Endothelial cell of umbilical vein (primary cell): ENCODE measurements around the gene ETFA. TPM values are rescaled to one million over a fixed set of nuclear protein-coding genes. Genes with fewer than 3 reads are reported as not detected.

ENCODE experiments used
- BruUV-seq: library from RNA; stranded (reverse); fragments of 400-500 nt; replicated peaks from 2 replicates; lab custom pipeline; 2021; lab: Mats Ljungman, UMichigan
- CTCF ChIA-PET: fragments of 300-600, 350-600 bp; sonication (Branson Sonifier 250); formaldehyde crosslinking; loops from one replicate; lab custom pipeline; 2021; ENCODE audit warnings: antibody characterized with exemption, inconsistent platforms; lab: Charles Lee
- POLR2A ChIA-PET: fragments of 300-600, 350-600 bp; sonication (Branson Sonifier 250); formaldehyde crosslinking; loops from one replicate; lab custom pipeline; 2021; ENCODE audit warnings: antibody characterized with exemption, inconsistent platforms; lab: Charles Lee
- DNase-seq: peaks from one replicate; pipeline ENCODE4 v3.0.0-alpha.2; 2011; ENCODE audit warnings: low read depth, low spot score
- FAIRE-seq: peaks from 2 replicates; lab custom pipeline; 2011; peaks lifted over from hg19 to GRCh38; lab: Jason Lieb, UNC
- H2AFZ ChIP-seq: 2 replicates; pipeline ENCODE4 v1.6.0; 2012; ENCODE audit warnings: low read depth, low read length, control low read depth, inconsistent platforms
- H3K27ac ChIP-seq: 2 replicates; pipeline ENCODE4 v1.5.1; 2011; ENCODE audit warnings: low read depth, mild to moderate bottlenecking, control low read depth, low read length, moderate library complexity; ENCODE audit not compliant: insufficient read depth
- H3K27me3 ChIP-seq, 2 experiments: 2 replicates each; pipeline versions ENCODE4 v1.6.0 to v1.6.1; 2011; ENCODE audit warnings: low read length in 2 of 2, mixed read lengths in 1 of 2; ENCODE audit not compliant: control insufficient read depth in 2 of 2, insufficient read depth in 2 of 2
- H3K36me3 ChIP-seq, 2 experiments: 2 replicates in 1 of 2; 3 replicates in 1 of 2; pipeline ENCODE4 v1.5.1; 2011; ENCODE audit warnings: low read length in 2 of 2, mild to moderate bottlenecking in 1 of 2, moderate library complexity in 1 of 2; ENCODE audit not compliant: control insufficient read depth in 2 of 2, insufficient read depth in 2 of 2; ENCODE audit errors: extremely low read depth in 1 of 2
- H3K4me1 ChIP-seq: 3 replicates; pipeline ENCODE4 v1.5.1; 2011; ENCODE audit warnings: mild to moderate bottlenecking, low read length; ENCODE audit not compliant: control insufficient read depth, insufficient read depth; ENCODE audit errors: extremely low read depth
- H3K4me2 ChIP-seq: 2 replicates; pipeline ENCODE4 v1.6.1; 2011; ENCODE audit warnings: low read length, control low read depth, mixed read lengths; ENCODE audit not compliant: insufficient read depth
- H3K4me3 ChIP-seq, 3 experiments: fragments of 200-600 bp in 1 of 3; sonication (generic), shearing (Covaris generic) in 1 of 3; replicated peaks in 1 of 3; 2 replicates each; pipeline ENCODE4 v1.5.1; 2011 to 2016; ENCODE audit warnings: control low read depth in 3 of 3, low read length in 3 of 3, mild to moderate bottlenecking in 2 of 3, inconsistent platforms in 1 of 3, low read depth in 1 of 3, moderate library complexity in 1 of 3; ENCODE audit not compliant: insufficient read depth in 1 of 3
- H3K79me2 ChIP-seq: 2 replicates; pipeline ENCODE4 v1.6.0; 2012; ENCODE audit warnings: low read length, inconsistent platforms; ENCODE audit not compliant: control insufficient read depth, insufficient read depth
- H3K9ac ChIP-seq: replicated peaks from 2 replicates; pipeline ENCODE3; 2011; ENCODE audit warnings: low read length, control low read depth; ENCODE audit not compliant: insufficient read depth; ENCODE audit errors: extremely low read depth
- H3K9me1 ChIP-seq: replicated peaks from 3 replicates; pipeline ENCODE4 v1.6.0; 2011; ENCODE audit warnings: mild to moderate bottlenecking, low read length; ENCODE audit not compliant: control insufficient read depth, insufficient read depth; ENCODE audit errors: extremely low read depth
- H3K9me3 ChIP-seq: replicated peaks from 2 replicates; pipeline ENCODE4 v1.5.1; 2012; ENCODE audit warnings: low read length, inconsistent platforms; ENCODE audit not compliant: control insufficient read depth, insufficient read depth
- H4K20me1 ChIP-seq: replicated peaks from 2 replicates; pipeline ENCODE3; 2011; ENCODE audit warnings: mild to moderate bottlenecking, low read length; ENCODE audit not compliant: control insufficient read depth, insufficient read depth; ENCODE audit errors: extremely low read depth
- EZH2 ChIP-seq: IDR thresholded peaks from 2 replicates; pipeline ENCODE4 v1.6.1; 2012; ENCODE audit warnings: borderline replicate concordance, low read depth, mild to moderate bottlenecking, moderate library complexity, low read length, inconsistent platforms; ENCODE audit not compliant: severe bottlenecking
- FOS ChIP-seq: IDR thresholded peaks from 2 replicates; pipeline ENCODE4 v1.6.1; 2011; ENCODE audit warnings: mild to moderate bottlenecking, low read length, moderate library complexity, borderline replicate concordance; ENCODE audit not compliant: insufficient read depth
- GATA2 ChIP-seq: IDR thresholded peaks from 2 replicates; pipeline ENCODE4 v1.7.0; 2011; ENCODE audit warnings: low read depth, mild to moderate bottlenecking, moderate library complexity, mixed read lengths, low read length; ENCODE audit not compliant: insufficient read length, insufficient read depth
- JUN ChIP-seq: IDR thresholded peaks from 2 replicates; pipeline ENCODE4 v1.6.1; 2011; ENCODE audit warnings: borderline replicate concordance, low read depth; ENCODE audit not compliant: insufficient read length, insufficient read depth
- MYC ChIP-seq: IDR thresholded peaks from one replicate; pipeline ENCODE4 v1.6.1; 2011; ENCODE audit warnings: mild to moderate bottlenecking, low read depth, low read length
- POLR2A ChIP-seq: IDR thresholded peaks from 2 replicates; pipeline ENCODE4 v1.6.1; 2012; ENCODE audit warnings: low read depth, mild to moderate bottlenecking, control low read depth, low read length
- POLR2AphosphoS5 ChIP-seq: IDR thresholded peaks from 2 replicates; pipeline ENCODE4 v1.6.1; 2012; ENCODE audit warnings: low read depth, mild to moderate bottlenecking, control low read depth, low read length, moderate library complexity; ENCODE audit not compliant: insufficient read depth
- dilution Hi-C: fragments of 300-500 bp; cut with MboI; formaldehyde crosslinking; loops from one replicate; pipeline ENCODE4 v1.15.0; 2019; ENCODE audit warnings: low sequenced_read_pairs; ENCODE audit not compliant: extremely low pct_ligation_motif_present
- intact Hi-C: fragments of 100-400 bp; cut with micrococcal nuclease; formaldehyde crosslinking; loops from one replicate; pipeline ENCODE4 v1.10.0; 2022
- polyA plus RNA-seq, 4 experiments: library from polyadenylated mRNA; depleted of rRNA in 3 of 4; stranded (reverse) in 3 of 4; unstranded in 1 of 4; fragments of >200 nt; gene quantifications; 2 replicates each; pipeline versions ENCODE4 v1.2.1 to v1.2.3, GENCODE V29; 2011 to 2012; ENCODE audit warnings: missing spikeins in 1 of 4
- total RNA-seq: library from RNA; stranded (reverse); gene quantifications from 2 replicates; pipeline ENCODE4 v1.2.3, GENCODE V29; 2021
- TF ChIP-seq, protein P1 (sequence below): IDR thresholded peaks from 2 replicates; pipeline ENCODE4 v1.6.1; 2011; ENCODE audit not compliant: insufficient read depth, insufficient read length
- TF ChIP-seq, protein P2 (sequence below), 2 donors: IDR thresholded peaks; 1 replicate in 1 of 2; 2 replicates in 1 of 2; pipeline ENCODE4 v1.5.1; 2011; ENCODE audit warnings: low read length in 2 of 2, mild to moderate bottlenecking in 2 of 2, moderate library complexity in 2 of 2, control low read depth in 1 of 2, inconsistent platforms in 1 of 2, low read depth in 1 of 2; ENCODE audit not compliant: insufficient read depth in 1 of 2; ENCODE audit errors: extremely low read depth in 1 of 2

ETFA gene
- total and polyA plus RNA-seq, 2 donors (not counting 3 experiments of a cell fraction or from before 2014, with no cell fraction given) = 102 to 116 TPM

DNA sequence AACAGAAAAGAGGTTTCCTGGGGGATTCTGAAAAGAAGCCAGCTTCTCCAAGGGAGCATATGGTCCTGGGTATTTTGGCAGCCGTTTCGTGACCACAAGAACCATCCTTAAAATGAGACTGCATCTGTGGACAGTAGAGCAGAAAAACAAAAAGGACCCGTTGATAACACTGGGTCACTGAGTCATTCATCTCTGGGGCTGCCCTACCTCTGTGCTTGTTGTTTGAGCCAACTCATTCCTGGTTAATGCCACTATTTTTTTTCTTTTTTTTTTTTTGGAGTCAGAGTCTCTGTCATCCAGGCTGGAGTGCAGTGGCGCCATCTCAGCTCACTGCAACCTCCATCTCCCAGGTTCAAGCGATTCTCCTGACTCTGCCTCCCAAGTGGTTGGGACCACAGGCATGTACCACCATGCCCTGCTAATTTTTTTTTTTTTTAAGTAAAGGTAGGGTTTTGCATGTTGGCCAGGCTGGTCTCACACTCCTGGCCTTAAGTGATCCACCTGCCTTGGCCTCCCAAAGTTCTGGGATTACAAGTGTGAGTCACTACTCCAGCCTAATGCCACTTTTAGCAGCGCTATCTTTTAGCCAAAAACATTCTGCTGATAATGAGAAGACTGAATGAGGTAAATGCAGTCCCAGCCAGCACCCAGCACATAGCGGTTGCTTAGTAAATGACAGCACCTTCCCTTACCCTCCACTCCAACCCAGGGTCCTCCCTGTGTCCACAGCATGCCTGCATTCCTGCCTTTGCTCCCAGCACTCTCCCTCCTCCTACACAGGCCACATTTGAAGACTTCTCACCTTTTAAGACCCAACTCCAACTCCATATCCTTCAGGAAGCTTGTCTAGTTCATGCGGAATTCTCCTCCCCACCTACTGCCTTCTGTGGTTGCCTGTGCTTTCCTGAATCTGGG is 16.2 kb upstream of the ETFA start:
- POLR2A ChIA-PET = no interaction called here
- intact Hi-C loops = no loop called here
- Histone ChIP-seq H3K27ac (no peak overlapping the region), H3K9me3 (no peaks in the 10 kb centered on the region), H2AFZ (no peak overlapping the region), H4K20me1 (no peaks in the 10 kb centered on the region), H3K4me2 (no peak overlapping the region), H3K36me3 (no peaks in the 10 kb centered on the region), H3K4me3 (no peak overlapping the region), H3K79me2 (no peaks in the 10 kb centered on the region), H3K9me1 (no peaks in the 10 kb centered on the region), H3K27me3 (peaks cover 23 to 38% of the 10 kb centered on the region in 2 experiments), H3K9ac (no peak overlapping the region), H3K4me1 (no peaks in the 10 kb centered on the region)
- no peak for FAIRE-seq
- TF ChIP-seq MYC = no peak
- no peak for TF ChIP-seq POLR2AphosphoS5
- dilution Hi-C loops = no loop called here
- BruUV-seq = no TSS peak
- no peak for DNase-seq
- CTCF ChIA-PET = interaction anchor here (1.1 to 1.8 kb wide), 3 partner anchors 14 to 142 kb away, joined by 3 to 5 read pairs (median 4); no protein-coding TSS in a partner anchor

DNA sequence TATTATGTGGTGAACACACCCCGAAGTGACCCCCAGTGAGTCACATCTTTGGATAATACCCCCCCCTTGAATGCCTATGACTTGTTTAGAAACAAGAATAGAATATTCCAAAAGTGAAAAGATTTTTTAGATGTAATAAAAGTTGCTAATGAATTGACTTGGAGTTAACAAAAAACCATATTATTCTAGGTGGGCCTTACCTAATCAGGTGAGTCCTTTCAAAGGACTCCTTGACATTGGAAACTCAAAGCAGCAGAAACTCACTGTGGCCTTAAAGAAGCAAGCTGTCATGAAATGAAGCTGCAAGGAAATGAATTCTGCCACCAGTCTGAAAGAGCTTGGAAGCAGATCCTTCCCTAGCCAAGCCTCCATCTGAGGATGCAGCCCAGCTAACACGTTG is 14.4 kb upstream of the ETFA start:
- intact Hi-C loops (no loop called here), dilution Hi-C loops (no loop called here)
- H3K4me1 ChIP-seq = no peaks in the 10 kb centered on the region
- no TSS peak for BruUV-seq
- FAIRE-seq = no peak
- H2AFZ ChIP-seq = no peak overlapping the region
- TF ChIP-seq, protein P1, sequence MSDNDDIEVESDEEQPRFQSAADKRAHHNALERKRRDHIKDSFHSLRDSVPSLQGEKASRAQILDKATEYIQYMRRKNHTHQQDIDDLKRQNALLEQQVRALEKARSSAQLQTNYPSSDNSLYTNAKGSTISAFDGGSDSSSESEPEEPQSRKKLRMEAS = no peak
- TF ChIP-seq POLR2AphosphoS5 (no peak), JUN (no peak), POLR2A (no peak), FOS (no peak), GATA2 (no peak), EZH2 (no peak), MYC (no peak)
- TF ChIP-seq, protein P2, sequence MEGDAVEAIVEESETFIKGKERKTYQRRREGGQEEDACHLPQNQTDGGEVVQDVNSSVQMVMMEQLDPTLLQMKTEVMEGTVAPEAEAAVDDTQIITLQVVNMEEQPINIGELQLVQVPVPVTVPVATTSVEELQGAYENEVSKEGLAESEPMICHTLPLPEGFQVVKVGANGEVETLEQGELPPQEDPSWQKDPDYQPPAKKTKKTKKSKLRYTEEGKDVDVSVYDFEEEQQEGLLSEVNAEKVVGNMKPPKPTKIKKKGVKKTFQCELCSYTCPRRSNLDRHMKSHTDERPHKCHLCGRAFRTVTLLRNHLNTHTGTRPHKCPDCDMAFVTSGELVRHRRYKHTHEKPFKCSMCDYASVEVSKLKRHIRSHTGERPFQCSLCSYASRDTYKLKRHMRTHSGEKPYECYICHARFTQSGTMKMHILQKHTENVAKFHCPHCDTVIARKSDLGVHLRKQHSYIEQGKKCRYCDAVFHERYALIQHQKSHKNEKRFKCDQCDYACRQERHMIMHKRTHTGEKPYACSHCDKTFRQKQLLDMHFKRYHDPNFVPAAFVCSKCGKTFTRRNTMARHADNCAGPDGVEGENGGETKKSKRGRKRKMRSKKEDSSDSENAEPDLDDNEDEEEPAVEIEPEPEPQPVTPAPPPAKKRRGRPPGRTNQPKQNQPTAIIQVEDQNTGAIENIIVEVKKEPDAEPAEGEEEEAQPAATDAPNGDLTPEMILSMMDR (IDR thresholded peaks at IDR 0.05; ENCODE audit: extremely low read depth in 1 of 2, insufficient read depth in 1 of 2, low read depth in 1 of 2, low read length in 2 of 2) = no peak
- no peak overlapping the region for H3K9ac ChIP-seq
- no peaks in the 10 kb centered on the region for H3K9me3 ChIP-seq
- H3K36me3 ChIP-seq = no peaks in the 10 kb centered on the region
- no peaks in the 10 kb centered on the region for H3K9me1 ChIP-seq
- no peaks in the 10 kb centered on the region for H3K79me2 ChIP-seq
- POLR2A ChIA-PET = no interaction called here
- H3K27me3 ChIP-seq = peaks cover 25 to 39% of the 10 kb centered on the region in 2 experiments
- CTCF ChIA-PET = interaction anchor here (0.8 to 1.2 kb wide), 2 partner anchors 14 to 140 kb away, joined by 3 read pairs; no protein-coding TSS in a partner anchor
- H3K4me2 ChIP-seq = no peak overlapping the region
- DNase-seq = no peak
- no peaks in the 10 kb centered on the region for H4K20me1 ChIP-seq
- H3K27ac ChIP-seq = no peak overlapping the region
- H3K4me3 ChIP-seq = no peak overlapping the region
